ENCODE results near the gene CPD. TPM values are rescaled to one million over a fixed set of nuclear protein-coding genes. Genes with fewer than 3 reads are reported as not detected.
"Not testable (repeated sequence)": the region's sequence is repeated elsewhere in the genome, so short reads cannot be mapped to it uniquely, and the experiment has no call there.

CPD gene
- total and polyA plus RNA-seq, 4 donors, result 4.1 to 58.5 (median 27.6) TPM

- Histone ChIP-seq H3K27me3 (ENCODE audit: control insufficient read depth in 1 of 2, insufficient read depth in 2 of 2, low read length in 1 of 2) (no peaks in the 10 kb centered on the region), H3K36me3 (ENCODE audit: control insufficient read depth in 1 of 2, insufficient read depth in 2 of 2, low read length in 1 of 2) (peaks cover 0 to 4% of the 10 kb centered on the region in 2 donors), H3K4me1 (ENCODE audit: control insufficient read depth in 1 of 2, insufficient read depth in 2 of 2, low read length in 2 of 2) (no peaks in the 10 kb centered on the region), H3K27ac (ENCODE audit: low read depth in 1 of 2, low read length in 2 of 2) (no peak overlapping the region), H3K9me3 (ENCODE audit: control insufficient read depth, low read length) (no peaks in the 10 kb centered on the region), H3K4me3 (ENCODE audit: low read length in 2 of 2) (no peak overlapping the region)
- intact Hi-C loops (cut with DNase I), result no loop called here
- 7% methylated on average over 4 of the region's 4 CpGs for WGBS, 2 donors
- ATAC-seq (ENCODE audit: low FRiP score) (peak; percentile 15), DNase-seq (no peak)
Observed at GRCh38 chr17:30449480-30449879, 70.8 kb downstream of the CPD start.

- no peak for ATAC-seq (ENCODE audit: low FRiP score)
Observed at GRCh38 chr17:30450125-30451027, 71.6 kb downstream of the CPD start.

GRCh38 chr17:30454635-30455034 is 75.9 kb downstream of the CPD start:
- Histone ChIP-seq H3K36me3 (ENCODE audit: control insufficient read depth in 1 of 2, insufficient read depth in 2 of 2, low read length in 1 of 2) (peaks cover 0 to 4% of the 10 kb centered on the region in 2 donors), H3K27me3 (ENCODE audit: control insufficient read depth in 1 of 2, insufficient read depth in 2 of 2, low read length in 1 of 2) (no peaks in the 10 kb centered on the region), H3K4me1 (ENCODE audit: control insufficient read depth in 1 of 2, insufficient read depth in 2 of 2, low read length in 2 of 2) (peaks cover 0 to 2% of the 10 kb centered on the region in 2 donors), H3K4me3 (ENCODE audit: low read length in 2 of 2) (no peak overlapping the region), H3K27ac (ENCODE audit: low read depth in 1 of 2, low read length in 2 of 2) (no peak overlapping the region), H3K9me3 (ENCODE audit: control insufficient read depth, low read length) (no peaks in the 10 kb centered on the region)
- intact Hi-C loops (cut with DNase I), result no loop called here
- WGBS, 2 donors, result 92 to 94% methylated on average over 4 of the region's 4 CpGs
- ATAC-seq (ENCODE audit: low FRiP score) (no peak), DNase-seq (no peak)

More at GRCh38 chr17:30450125-30451027, 71.6 kb downstream of the CPD start:
- Histone ChIP-seq H3K27ac (ENCODE audit: low read depth in 1 of 2, low read length in 2 of 2) (no peak overlapping the region), H3K4me3 (ENCODE audit: low read length in 2 of 2) (no peak overlapping the region), H3K9me3 (ENCODE audit: control insufficient read depth, low read length) (no peaks in the 10 kb centered on the region), H3K27me3 (ENCODE audit: control insufficient read depth in 1 of 2, insufficient read depth in 2 of 2, low read length in 1 of 2) (no peaks in the 10 kb centered on the region), H3K4me1 (ENCODE audit: control insufficient read depth in 1 of 2, insufficient read depth in 2 of 2, low read length in 2 of 2) (no peaks in the 10 kb centered on the region), H3K36me3 (ENCODE audit: control insufficient read depth in 1 of 2, insufficient read depth in 2 of 2, low read length in 1 of 2) (peaks cover 0 to 4% of the 10 kb centered on the region in 2 donors)
- WGBS, 2 donors, result 81 to 82% methylated on average over 12 of the region's 12 CpGs
- intact Hi-C loops (cut with DNase I), result no loop called here
- DNase-seq, result no peak

GRCh38 chr17:30458371-30458770 is 79.6 kb downstream of the CPD start:
- no peak for ATAC-seq (ENCODE audit: low FRiP score)
- Histone ChIP-seq H3K9me3 (ENCODE audit: control insufficient read depth, low read length) (no peaks in the 10 kb centered on the region), H3K27me3 (ENCODE audit: control insufficient read depth in 1 of 2, insufficient read depth in 2 of 2, low read length in 1 of 2) (no peaks in the 10 kb centered on the region), H3K4me3 (ENCODE audit: low read length in 2 of 2) (no peak overlapping the region), H3K36me3 (ENCODE audit: control insufficient read depth in 1 of 2, insufficient read depth in 2 of 2, low read length in 1 of 2) (peaks cover 0 to 5% of the 10 kb centered on the region in 2 donors), H3K4me1 (ENCODE audit: control insufficient read depth in 1 of 2, insufficient read depth in 2 of 2, low read length in 2 of 2) (peaks cover 0 to 2% of the 10 kb centered on the region in 2 donors), H3K27ac (ENCODE audit: low read depth in 1 of 2, low read length in 2 of 2) (no peak overlapping the region)
- intact Hi-C loops (cut with DNase I), result no loop called here
- 85 to 89% methylated on average over 6 of the region's 6 CpGs for whole genome bisulfite sequencing, 2 donors
- no peak for DNase-seq

GRCh38 chr17:30458797-30459413 is 80.2 kb downstream of the CPD start:
- DNase-seq; H3K36me3 ChIP-seq (ENCODE audit: control insufficient read depth in 1 of 2, insufficient read depth in 2 of 2, low read length in 1 of 2); H3K27ac ChIP-seq (ENCODE audit: low read depth in 1 of 2, low read length in 2 of 2); intact Hi-C loops (cut with DNase I); ATAC-seq (ENCODE audit: low FRiP score); H3K9me3 ChIP-seq (ENCODE audit: control insufficient read depth, low read length); H3K4me1 ChIP-seq (ENCODE audit: control insufficient read depth in 1 of 2, insufficient read depth in 2 of 2, low read length in 2 of 2); H3K4me3 ChIP-seq (ENCODE audit: low read length in 2 of 2); H3K27me3 ChIP-seq (ENCODE audit: control insufficient read depth in 1 of 2, insufficient read depth in 2 of 2, low read length in 1 of 2): not testable (repeated sequence)
- 94 to 96% methylated on average over 5 of the region's 5 CpGs for WGBS, 2 donors

GRCh38 chr17:30468465-30468864 is 89.7 kb downstream of the CPD start:
- H3K9me3 ChIP-seq (ENCODE audit: control insufficient read depth, low read length), result no peaks in the 10 kb centered on the region
- peak overlapping the region in 1 of 2 donors; percentile 14 for H3K27ac ChIP-seq (ENCODE audit: low read depth in 1 of 2, low read length in 2 of 2)
- no peaks in the 10 kb centered on the region for H3K27me3 ChIP-seq (ENCODE audit: control insufficient read depth in 1 of 2, insufficient read depth in 2 of 2, low read length in 1 of 2)
- no peak for ATAC-seq (ENCODE audit: low FRiP score)
- H3K36me3 ChIP-seq (ENCODE audit: control insufficient read depth in 1 of 2, insufficient read depth in 2 of 2, low read length in 1 of 2), result no peaks in the 10 kb centered on the region
- DNase-seq, result no peak
- no peak overlapping the region for H3K4me3 ChIP-seq (ENCODE audit: low read length in 2 of 2)
- intact Hi-C loops (cut with DNase I), result no loop called here
- H3K4me1 ChIP-seq (ENCODE audit: control insufficient read depth in 1 of 2, insufficient read depth in 2 of 2, low read length in 2 of 2), result no peaks in the 10 kb centered on the region
- 96 to 98% methylated on average over 2 of the region's 2 CpGs for WGBS, 2 donors

GRCh38 chr17:30472238-30472890 is 93.6 kb downstream of the CPD start:
- no peaks in the 10 kb centered on the region for H3K9me3 ChIP-seq (ENCODE audit: control insufficient read depth, low read length)
- ATAC-seq (ENCODE audit: low FRiP score), result no peak
- intact Hi-C loops (cut with DNase I), result no loop called here
- H3K4me1 ChIP-seq (ENCODE audit: control insufficient read depth in 1 of 2, insufficient read depth in 2 of 2, low read length in 2 of 2), result no peaks in the 10 kb centered on the region
- no peaks in the 10 kb centered on the region for H3K27me3 ChIP-seq (ENCODE audit: control insufficient read depth in 1 of 2, insufficient read depth in 2 of 2, low read length in 1 of 2)
- H3K36me3 ChIP-seq (ENCODE audit: control insufficient read depth in 1 of 2, insufficient read depth in 2 of 2, low read length in 1 of 2), result no peaks in the 10 kb centered on the region
- 32 to 38% methylated on average over 10 of the region's 10 CpGs for WGBS, 2 donors
- DNase-seq, result no peak
- peak overlapping the region in 1 of 2 donors; percentile 47 for H3K27ac ChIP-seq (ENCODE audit: low read depth in 1 of 2, low read length in 2 of 2)
- H3K4me3 ChIP-seq (ENCODE audit: low read length in 2 of 2), result peak overlapping the region; percentile 12 to 38

GRCh38 chr17:30475206-30475605 is 96.5 kb downstream of the CPD start:
- no peaks in the 10 kb centered on the region for H3K4me1 ChIP-seq (ENCODE audit: control insufficient read depth in 1 of 2, insufficient read depth in 2 of 2, low read length in 2 of 2)
- no peak overlapping the region for H3K4me3 ChIP-seq (ENCODE audit: low read length in 2 of 2)
- no peak for ATAC-seq (ENCODE audit: low FRiP score)
- H3K27ac ChIP-seq (ENCODE audit: low read depth in 1 of 2, low read length in 2 of 2), result no peak overlapping the region
- 86 to 92% methylated on average over 2 of the region's 2 CpGs for WGBS, 2 donors
- H3K36me3 ChIP-seq (ENCODE audit: control insufficient read depth in 1 of 2, insufficient read depth in 2 of 2, low read length in 1 of 2), result no peaks in the 10 kb centered on the region
- intact Hi-C loops (cut with DNase I), result loop anchor here in 1 of 2 donors (5.0 kb wide), 2 partner anchors 127 to 358 kb away; partner anchors contain the start of gene NSRP1
- H3K27me3 ChIP-seq (ENCODE audit: control insufficient read depth in 1 of 2, insufficient read depth in 2 of 2, low read length in 1 of 2), result no peaks in the 10 kb centered on the region
- no peak for DNase-seq
- H3K9me3 ChIP-seq (ENCODE audit: control insufficient read depth, low read length), result no peaks in the 10 kb centered on the region

Measured in aorta (tissue), 5 donors.